T-helper 2 cell treated with Interferon-gamma antibody and Interleukin-4, amounts not matched to agents 100 ng/mL and 5 ng/mL, for 36 hours (primary cell): ENCODE measurements around the gene CALML6. TPM values are rescaled to one million over a fixed set of nuclear protein-coding genes. Genes with fewer than 3 reads are reported as not detected.

Experiments used
- intact Hi-C: fragments of 100-400 bp; cut with micrococcal nuclease; formaldehyde crosslinking; loops from one replicate; pipeline ENCODE4 v1.15.1; 2023
- total RNA-seq: library from RNA; stranded (reverse); gene quantifications from 2 replicates; pipeline ENCODE4 v1.2.3, GENCODE V29; 2022

Gene CALML6
- total RNA-seq, 1 donor from 2014 or later: 0.11 TPM

DNA sequence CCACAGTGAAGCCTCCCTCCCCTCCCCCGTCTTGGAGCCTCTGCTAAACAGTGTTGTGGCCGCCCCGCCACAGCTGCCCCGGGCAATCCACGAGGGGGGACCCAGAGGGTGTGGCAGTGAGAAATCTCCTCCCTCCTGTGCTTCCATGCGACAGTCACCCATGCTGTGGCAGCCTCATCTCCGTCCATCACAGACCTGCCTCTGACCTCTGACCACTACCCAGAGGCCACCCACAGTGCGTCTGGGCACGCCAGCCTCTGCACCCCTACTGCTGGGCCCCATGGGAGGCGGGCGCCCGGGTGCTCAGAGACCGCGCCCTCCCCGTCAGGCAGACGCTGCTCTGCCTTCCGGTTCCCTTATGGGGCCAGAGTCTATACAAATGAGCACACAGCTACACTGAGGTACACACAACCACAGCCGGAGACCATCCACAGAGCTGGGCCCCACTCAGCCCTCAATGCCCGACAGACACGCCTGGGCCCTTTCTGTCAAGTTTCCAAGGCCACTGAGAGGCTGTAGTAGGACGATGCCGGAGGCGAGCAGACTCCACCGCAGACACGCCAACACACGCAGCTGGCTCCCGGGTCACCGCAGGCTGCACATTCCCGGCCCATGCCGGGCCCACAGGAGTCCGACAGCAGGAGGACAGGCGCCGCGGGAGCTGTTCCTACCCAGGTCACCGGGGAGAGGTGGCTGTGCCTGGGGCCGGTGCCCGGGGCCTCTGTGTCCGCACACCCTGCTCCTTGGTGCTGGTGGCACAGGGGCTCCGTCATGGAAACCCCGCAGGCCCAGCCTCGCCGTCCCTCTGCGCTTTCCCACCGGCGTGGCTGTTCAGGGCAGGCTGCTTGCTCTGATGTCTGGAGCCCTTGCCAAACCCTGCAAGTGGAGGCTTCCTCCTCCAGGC is 27.9 kb downstream of the CALML6 start:
- intact Hi-C loops: no loop called here

- intact Hi-C loops: no loop called here
Measured at GRCh38 chr1:1943834-1944570, 28.9 kb downstream of the CALML6 start.

DNA sequence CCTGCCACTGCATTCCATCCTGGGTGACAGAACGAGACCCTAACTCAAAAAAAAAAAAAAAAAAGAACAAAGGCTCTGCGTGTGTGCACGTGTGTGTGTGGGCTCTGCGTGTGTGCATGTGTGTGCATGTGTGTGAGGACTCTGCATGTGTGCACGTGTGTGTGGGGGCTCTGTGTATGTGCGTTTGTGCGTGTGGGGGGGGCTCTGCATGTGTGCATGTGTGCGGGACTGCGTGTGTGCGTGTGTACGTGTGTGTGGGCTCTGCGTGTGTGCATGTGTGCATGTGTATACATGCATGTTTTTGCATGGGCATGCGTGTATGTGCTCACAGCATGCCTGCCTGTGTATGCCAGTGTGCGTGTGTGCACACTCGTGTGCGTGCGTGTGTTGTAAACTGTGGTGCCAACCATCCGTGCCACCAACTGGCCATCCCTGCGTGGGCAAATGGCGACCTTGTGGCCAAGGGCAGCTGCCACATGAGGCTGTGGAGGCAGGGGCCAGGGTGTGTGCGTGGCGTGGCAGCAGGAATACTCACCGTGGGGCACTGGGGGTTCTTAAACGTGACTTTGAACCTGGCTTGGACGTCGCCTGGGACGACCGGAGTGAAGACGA is 30.8 kb downstream of the CALML6 start:
- intact Hi-C loops: no loop called here

DNA sequence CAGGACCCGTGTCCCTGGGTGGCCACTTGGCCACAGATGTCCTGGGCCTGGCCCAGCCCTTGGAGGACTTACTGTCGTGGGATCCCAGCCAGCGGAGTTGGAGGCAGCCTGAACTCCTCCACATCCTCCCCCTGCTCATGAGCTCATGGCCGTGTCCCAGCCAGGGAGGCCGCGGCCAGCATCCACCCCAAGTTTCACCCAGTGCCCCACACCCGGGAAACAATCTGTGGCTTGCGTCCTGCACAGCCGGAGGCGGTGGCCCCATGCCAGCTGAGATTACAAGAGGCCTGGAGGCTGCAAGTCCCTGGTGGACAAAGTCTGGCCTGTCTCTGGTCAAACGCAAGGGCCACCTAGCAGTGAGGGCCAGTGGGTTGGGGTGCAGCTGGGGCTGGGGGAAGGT is 31.5 kb downstream of the CALML6 start:
- intact Hi-C loops: no loop called here

- intact Hi-C loops: no loop called here
Measured at GRCh38 chr1:1947493-1947892, 32.4 kb downstream of the CALML6 start.

- intact Hi-C loops: no loop called here
Measured at GRCh38 chr1:1948783-1949182, 33.7 kb downstream of the CALML6 start.

GRCh38 chr1:1950940-1951339 is 35.9 kb downstream of the CALML6 start:
- intact Hi-C loops: no loop called here

DNA sequence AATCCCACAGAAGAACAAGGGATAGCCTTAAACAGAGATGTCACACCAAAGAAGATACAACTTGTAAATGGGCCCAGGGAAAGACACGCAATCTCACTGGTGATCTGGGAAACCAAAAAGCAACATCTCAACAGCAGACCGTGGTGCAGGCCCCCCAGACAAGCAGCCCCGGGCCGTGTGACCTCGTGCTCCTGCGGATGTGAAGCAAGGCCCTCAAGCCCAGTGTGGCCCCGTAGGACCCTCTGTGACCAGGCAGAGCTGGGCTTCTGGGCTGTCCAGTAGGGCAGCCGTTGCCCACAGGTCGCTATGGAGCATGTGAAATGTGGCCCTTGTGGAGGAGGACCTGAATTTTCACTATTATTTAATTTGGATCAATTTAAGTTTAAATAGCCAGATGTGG is 39.0 kb downstream of the CALML6 start:
- intact Hi-C loops: no loop called here

GRCh38 chr1:1954831-1955441 is 39.9 kb downstream of the CALML6 start:
- intact Hi-C loops: no loop called here

GRCh38 chr1:1955621-1956094 is 40.6 kb downstream of the CALML6 start:
- intact Hi-C loops: no loop called here

- intact Hi-C loops: no loop called here
Measured at GRCh38 chr1:1956101-1956500, 41.0 kb downstream of the CALML6 start.

DNA sequence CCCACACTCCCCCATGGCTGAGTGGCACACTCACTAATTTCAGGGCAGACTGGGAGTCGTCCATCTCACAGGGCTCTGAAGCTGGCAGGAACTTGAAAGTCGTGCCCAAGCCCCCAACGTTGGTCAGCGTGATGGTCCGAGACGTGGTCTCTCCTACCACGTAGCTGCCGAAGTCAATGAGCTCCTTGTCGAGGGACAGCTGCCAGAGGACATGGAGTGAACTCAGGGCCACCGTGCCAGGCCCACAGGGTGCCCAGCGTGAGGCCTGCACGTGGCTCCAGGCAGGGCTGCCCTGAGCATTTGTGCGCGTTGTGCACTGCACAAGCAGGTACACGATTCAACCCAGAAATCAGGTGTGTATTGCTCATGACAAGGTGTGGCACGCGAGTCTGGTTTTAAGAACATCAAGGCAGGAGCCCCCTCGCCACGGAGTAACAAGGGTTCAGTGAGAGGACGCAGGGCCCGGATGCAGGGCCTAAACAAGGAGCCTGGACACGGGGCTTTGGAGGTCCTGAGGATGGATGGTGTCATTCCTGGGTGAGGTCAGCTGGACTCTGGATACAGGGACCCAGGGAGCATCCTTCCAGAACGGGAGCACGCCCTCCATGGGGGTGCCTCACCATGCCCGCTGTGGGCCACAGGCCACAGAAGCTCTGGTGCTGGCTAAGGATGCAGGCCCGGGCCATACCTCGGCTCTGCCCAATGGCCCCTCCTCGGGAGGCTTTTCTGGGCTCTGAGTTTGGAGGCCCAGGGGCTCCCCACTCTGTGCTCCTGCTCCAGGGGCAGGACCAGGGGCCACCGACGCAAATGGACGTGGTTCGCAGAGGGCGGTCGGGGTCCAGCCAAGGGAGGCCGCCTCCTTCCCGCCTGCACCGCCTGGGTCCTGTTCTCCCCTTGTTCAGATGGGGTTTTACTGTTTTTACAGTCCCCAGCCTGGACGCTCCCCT is 41.8 kb downstream of the CALML6 start:
- intact Hi-C loops: no loop called here

- intact Hi-C loops: no loop called here
Measured at GRCh38 chr1:1957533-1957961, 42.5 kb downstream of the CALML6 start.

GRCh38 chr1:1958071-1958541 is 43.0 kb downstream of the CALML6 start:
- intact Hi-C loops: no loop called here

DNA sequence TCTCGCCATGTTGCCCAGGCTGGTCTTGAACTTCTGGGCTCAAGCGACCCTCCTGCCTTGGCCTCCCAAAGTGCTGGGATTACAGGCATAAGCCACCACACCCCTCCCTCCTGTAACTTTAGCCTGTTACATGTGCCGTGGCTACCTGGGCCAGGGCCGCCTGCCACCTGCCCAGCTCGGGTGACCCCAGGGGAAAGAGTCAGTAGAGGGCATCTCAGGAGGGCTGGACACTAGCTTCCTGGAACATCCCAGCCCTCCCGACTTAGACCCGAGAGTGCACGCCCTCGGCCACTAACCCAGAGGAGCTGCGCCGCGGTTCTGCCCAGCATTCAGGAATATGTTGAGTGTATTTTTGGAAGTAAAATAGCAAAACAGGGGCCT is 44.4 kb downstream of the CALML6 start:
- intact Hi-C loops: no loop called here

DNA sequence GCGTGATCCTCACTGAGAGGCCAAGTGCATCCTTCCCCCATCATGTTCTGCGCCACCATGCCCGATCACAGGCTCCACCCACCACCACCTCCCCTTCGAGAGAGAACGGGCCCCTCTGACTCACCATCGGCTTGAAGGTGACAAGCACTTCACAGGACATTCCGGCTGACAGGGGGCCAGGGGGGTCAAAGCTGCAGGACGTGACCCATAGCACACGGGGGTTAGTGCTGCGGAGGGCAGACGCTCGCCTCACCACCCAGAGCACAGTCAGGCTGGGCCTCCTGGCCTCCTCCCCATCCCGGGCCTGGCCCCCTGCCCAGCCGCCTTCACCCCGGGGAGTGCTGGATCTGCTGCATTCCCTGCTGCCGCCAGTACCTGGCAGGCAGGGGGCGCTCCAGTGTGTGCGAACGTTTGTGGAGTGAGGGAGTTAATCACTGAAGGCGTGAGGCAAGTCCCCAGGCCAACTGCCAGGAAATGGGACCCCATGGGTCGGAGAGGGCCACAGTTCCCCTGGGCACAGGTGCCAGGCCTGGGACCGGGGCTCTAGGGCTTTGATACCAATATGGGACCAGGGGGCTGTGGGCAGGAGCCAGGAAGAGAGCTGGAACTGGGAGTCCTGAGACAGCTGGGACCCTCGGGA is 44.9 kb downstream of the CALML6 start:
- intact Hi-C loops: loop anchor here (1.0 kb wide), 1 partner anchor 85 kb away; no protein-coding TSS in a partner anchor

DNA sequence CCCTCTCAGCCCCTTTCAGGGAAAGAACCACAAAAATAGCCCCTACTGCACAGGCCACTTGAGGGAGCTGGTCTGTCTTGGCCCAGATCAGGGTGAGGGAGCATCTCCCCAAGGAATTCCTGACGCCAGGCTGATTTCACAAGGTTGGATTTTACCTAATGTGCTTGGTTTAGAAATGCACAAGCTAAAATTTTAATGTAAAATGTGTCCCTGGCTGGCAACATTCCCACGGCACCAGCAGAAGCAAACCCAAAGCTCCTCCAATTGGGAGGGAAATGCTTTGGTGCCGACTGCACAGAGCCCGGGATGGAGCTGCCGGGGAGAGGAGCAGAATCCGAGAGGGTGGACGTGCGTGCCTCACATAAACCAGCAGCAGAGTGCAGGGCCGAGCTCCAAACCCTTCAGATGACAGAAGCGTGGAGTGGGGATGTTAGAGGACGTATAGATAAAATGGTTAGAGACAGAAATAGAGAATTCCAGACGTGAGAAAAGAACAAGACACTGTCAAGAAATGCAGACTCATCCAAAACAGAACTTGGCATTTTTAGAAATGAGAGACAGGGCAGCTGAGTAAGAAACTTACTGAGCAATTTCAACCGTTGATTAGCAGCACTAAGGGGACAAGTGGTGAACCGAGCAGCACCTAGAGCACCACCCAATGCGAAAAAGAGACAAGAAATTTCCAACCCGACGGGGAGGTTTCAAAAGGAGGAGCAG is 45.6 kb downstream of the CALML6 start:
- intact Hi-C loops: loop anchor here (1.0 kb wide), 1 partner anchor 85 kb away; no protein-coding TSS in a partner anchor

DNA sequence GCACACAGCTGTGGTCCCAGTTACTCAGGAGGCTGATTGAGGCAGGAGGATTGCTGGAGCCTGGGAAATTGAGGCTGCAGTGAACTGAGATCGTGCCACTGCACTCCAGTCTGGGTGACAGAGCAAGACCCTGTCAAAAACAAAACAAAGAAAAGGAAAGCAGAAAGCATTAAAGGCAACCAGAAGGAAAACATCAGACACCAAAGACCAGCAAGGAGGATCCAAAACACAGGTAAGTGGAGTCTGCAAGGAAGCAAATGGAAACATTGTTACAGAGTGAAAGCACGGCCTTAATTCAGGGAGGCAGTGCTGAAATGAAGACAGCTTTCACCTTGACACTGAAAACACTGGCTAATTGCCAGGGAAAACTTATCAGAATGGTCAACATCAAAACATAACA is 47.7 kb downstream of the CALML6 start:
- intact Hi-C loops: no loop called here

DNA sequence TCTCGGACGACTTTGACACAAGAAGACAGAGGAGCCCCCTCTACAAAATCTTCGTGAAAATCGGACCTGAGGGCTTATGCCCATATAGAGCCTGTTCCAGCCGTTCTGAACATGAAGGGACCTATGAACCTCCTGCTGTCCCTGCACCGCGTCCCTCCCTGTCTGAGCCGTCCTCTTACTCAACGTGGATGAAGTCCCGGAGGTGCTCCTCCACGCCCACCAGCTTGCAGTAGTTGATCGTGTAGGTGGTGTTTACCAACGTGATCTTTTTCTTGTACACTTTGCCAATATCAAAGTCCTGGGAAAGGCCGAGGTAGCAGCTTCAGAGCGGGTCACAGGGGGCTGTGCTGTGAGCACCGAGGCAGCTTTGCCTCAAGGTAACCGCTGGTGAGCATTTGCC is 48.5 kb downstream of the CALML6 start:
- intact Hi-C loops: no loop called here
